HepG2 (cell line): ENCODE measurements around the gene RSPH9. TPM values are rescaled to one million over a fixed set of nuclear protein-coding genes. Genes with fewer than 3 reads are reported as not detected.

Experiments
- ARID3A ChIP-seq: IDR thresholded peaks from 2 replicates; pipeline ENCODE4 v1.6.1; 2012; ENCODE audit warnings: low read depth, low read length, improper control_type of control experiment
- ATF2 ChIP-seq: sonication (generic); formaldehyde crosslinking; IDR thresholded peaks from 2 replicates; pipeline ENCODE4 v1.4.0; 2020; ENCODE audit warnings: missing genetic modification reagents
- BRF2 ChIP-seq: sonication (generic); formaldehyde crosslinking; IDR thresholded peaks from 2 replicates; pipeline ENCODE4 v1.8.1; 2022; ENCODE audit warnings: mild to moderate bottlenecking, missing genetic modification reagents
- HCFC1 ChIP-seq: fragments of 150-350 bp; IDR thresholded peaks from 2 replicates; pipeline ENCODE4 v1.6.1; 2014; ENCODE audit warnings: low read depth, low read length
- HDAC2 ChIP-seq: sonication (generic); formaldehyde crosslinking; IDR thresholded peaks from 2 replicates; pipeline ENCODE4 v1.4.0; 2020; ENCODE audit warnings: missing genetic modification reagents
- HMGXB4 ChIP-seq, 2 experiments: sonication (generic) in 1 of 2; formaldehyde crosslinking in 1 of 2; IDR thresholded peaks; 2 replicates each; pipeline versions ENCODE4 v1.4.0 to v1.6.1; 2018 to 2020; ENCODE audit warnings: missing genetic modification reagents in 2 of 2, borderline replicate concordance in 1 of 2, low read depth in 1 of 2, mild to moderate bottlenecking in 1 of 2, missing biosample characterization in 1 of 2
- HOXA9 ChIP-seq: sonication (generic); formaldehyde crosslinking; IDR thresholded peaks from 2 replicates; pipeline ENCODE4 v1.8.1; 2022; ENCODE audit warnings: missing genetic modification reagents, mild to moderate bottlenecking, moderate library complexity, borderline replicate concordance
- KDM6A ChIP-seq: IDR thresholded peaks from 2 replicates; pipeline ENCODE4 v1.6.1; 2016; ENCODE audit warnings: low read depth
- MIER2 ChIP-seq: IDR thresholded peaks from 2 replicates; pipeline ENCODE4 v1.6.1; 2016; ENCODE audit warnings: missing biosample characterization, missing genetic modification reagents
- MYC ChIP-seq: sonication (generic); formaldehyde crosslinking; IDR thresholded peaks from 2 replicates; pipeline ENCODE4 v1.9.0; 2021; ENCODE audit warnings: missing genetic modification reagents, borderline replicate concordance
- NCOA5 ChIP-seq: sonication (generic); formaldehyde crosslinking; IDR thresholded peaks from 2 replicates; pipeline ENCODE4 v1.4.0; 2020; ENCODE audit warnings: missing genetic modification reagents
- NFATC3 ChIP-seq: sonication (generic); formaldehyde crosslinking; IDR thresholded peaks from 2 replicates; pipeline ENCODE4 v1.5.1; 2020; ENCODE audit warnings: mild to moderate bottlenecking, missing genetic modification reagents
- PCBP1 ChIP-seq: fragments of 200-400 bp; formaldehyde crosslinking; IDR thresholded peaks from 2 replicates; pipeline ENCODE4 v1.6.1; 2017; ENCODE audit warnings: mild to moderate bottlenecking, low read depth, low read length, borderline replicate concordance
- RBM39 ChIP-seq: fragments of 200-400 bp; formaldehyde crosslinking; IDR thresholded peaks from one replicate; pipeline ENCODE4 v1.6.1; 2018; ENCODE audit warnings: antibody characterized with exemption, mild to moderate bottlenecking, low read depth, low read length; ENCODE audit not compliant: poor library complexity, severe bottlenecking
- SUZ12 ChIP-seq: fragments of 150-350 bp; IDR thresholded peaks from 2 replicates; pipeline ENCODE4 v1.6.1; 2014; ENCODE audit warnings: low read depth, low read length
- TOE1 ChIP-seq: sonication (generic); formaldehyde crosslinking; IDR thresholded peaks from 2 replicates; pipeline ENCODE4 v1.4.0; 2020; ENCODE audit warnings: mild to moderate bottlenecking, missing genetic modification reagents
- ZFP36L1 ChIP-seq: sonication (generic); formaldehyde crosslinking; IDR thresholded peaks from 2 replicates; pipeline ENCODE4 v1.8.0; 2022; ENCODE audit warnings: mild to moderate bottlenecking, missing genetic modification reagents, moderate library complexity
- ZNF101 ChIP-seq: sonication (generic); formaldehyde crosslinking; IDR thresholded peaks from 2 replicates; pipeline ENCODE4 v1.4.0; 2020; ENCODE audit warnings: mild to moderate bottlenecking, low read depth, missing genetic modification reagents, borderline replicate concordance
- ZNF329 ChIP-seq: sonication (generic); formaldehyde crosslinking; IDR thresholded peaks from 2 replicates; pipeline ENCODE4 v1.9.0; 2021; ENCODE audit warnings: low read depth, mild to moderate bottlenecking, missing genetic modification reagents
- ZNF362 ChIP-seq: sonication (generic); formaldehyde crosslinking; IDR thresholded peaks from 2 replicates; pipeline ENCODE4 v1.4.0; 2020; ENCODE audit warnings: missing genetic modification reagents, mild to moderate bottlenecking, borderline replicate concordance
- ZNF747 ChIP-seq: sonication (generic); formaldehyde crosslinking; IDR thresholded peaks from 2 replicates; pipeline ENCODE4 v1.8.1; 2023; ENCODE audit warnings: missing genetic modification reagents, mild to moderate bottlenecking, borderline replicate concordance
- polyA plus RNA-seq, 8 experiments: library from polyadenylated mRNA; depleted of rRNA in 3 of 8; stranded (reverse) in 7 of 8; unstranded in 1 of 8; fragments of >200 nt; fragmentation: Illumina TruSeq in 4 of 8; extraction: Trizol in 4 of 8; gene quantifications; 2 replicates each; pipeline versions ENCODE4 v1.2.1 to v1.2.3, GENCODE V29; 2011 to 2016; ENCODE audit warnings: low read depth in 4 of 8, missing spikeins in 1 of 8, mixed read lengths in 1 of 8; ENCODE audit not compliant: insufficient read depth in 1 of 8
- total RNA-seq, 5 experiments: library from RNA; depleted of rRNA; stranded (reverse); fragments of >200 nt; fragmentation: Illumina TruSeq; extraction: Trizol; gene quantifications; 2 replicates each; pipeline ENCODE4 v1.2.3, GENCODE V29; 2016; ENCODE audit warnings: low read depth in 1 of 5

Gene RSPH9
- total and polyA plus RNA-seq, 2 of the 13 experiments (the other 11 are each of a cell fraction or from before 2014, with no cell fraction given), result 0.04 TPM; not detected in 1

- peak; percentile 53; the same call in 1 of the 2 replicates for TF ChIP-seq ZNF362 (CRISPR knock-in tag)
- TF ChIP-seq ZFP36L1 (CRISPR knock-in tag), result peak; percentile 75
- no peak for TF ChIP-seq NCOA5 (CRISPR knock-in tag)
- TF ChIP-seq ARID3A, result no peak
- TF ChIP-seq HCFC1, result no peak; the same call in 1 of the 2 replicates
- no peak for TF ChIP-seq ZNF101 (CRISPR knock-in tag)
- no peak for TF ChIP-seq ATF2 (CRISPR knock-in tag)
- TF ChIP-seq ZNF329 (CRISPR knock-in tag), result no peak
- TF ChIP-seq KDM6A, result no peak
- peak; percentile 81; the same call in 1 of the 2 replicates for TF ChIP-seq PCBP1
- TF ChIP-seq MYC, result peak; percentile 86; the same call in 1 of the 2 replicates
- peak; percentile 86 to 91 for TF ChIP-seq HMGXB4 (CRISPR knock-in tag; IDR thresholded peaks at IDR 0.05; ENCODE audit: borderline replicate concordance in 1 of 2, low read depth in 1 of 2)
- TF ChIP-seq ZNF747 (CRISPR knock-in tag), result peak; percentile 56; the same call in 1 of the 2 replicates
- peak; percentile 84 for TF ChIP-seq RBM39
- peak; percentile 79; the same call in 1 of the 2 replicates for TF ChIP-seq HOXA9 (CRISPR knock-in tag)
- TF ChIP-seq BRF2, result peak; percentile 31; the same call in 1 of the 2 replicates
- peak; percentile 95 for TF ChIP-seq MIER2 (CRISPR knock-in tag)
- no peak; the same call in 1 of the 2 replicates for TF ChIP-seq TOE1 (CRISPR knock-in tag)
- peak; percentile 38; the same call in 1 of the 2 replicates for TF ChIP-seq HDAC2 (CRISPR knock-in tag)
- 0 out of 2 replicates have a peak, but pooled peaks have one; percentile 11 for TF ChIP-seq NFATC3 (CRISPR knock-in tag)
- TF ChIP-seq SUZ12, result peak; percentile 63
Measured at GRCh38 chr6:43635387-43636307, 9.2 kb upstream of the RSPH9 start, which contains the start of gene MAD2L1BP (continued).
